ENCODE results near the gene OMG. TPM values are rescaled to one million over a fixed set of nuclear protein-coding genes. Genes with fewer than 3 reads are reported as not detected.

The OMG gene
- total RNA-seq, 1 experiment from 2014 or later = 0.16 TPM

- no peaks in the 10 kb centered on the region for H3K9me3 Mint-ChIP-seq (ENCODE audit: unreplicated experiment)
- POLR2A ChIA-PET = interaction anchor here (1.2 to 1.5 kb wide), 2 partner anchors 45 to 67 kb away, joined by 3 to 6 read pairs; no protein-coding TSS in a partner anchor
- DNase-seq (ENCODE audit: unreplicated experiment) = no peak
- H3K4me3 Mint-ChIP-seq (ENCODE audit: unreplicated experiment) = no peak overlapping the region
- H3K4me1 Mint-ChIP-seq (ENCODE audit: insufficient read depth, unreplicated experiment) = peaks cover 37% of the 10 kb centered on the region
- BruUV-seq (replicated peaks) = no TSS peak
- intact Hi-C loops (cut with micrococcal nuclease) = no loop called here
- no peak for TF ChIP-seq CTCF (IDR thresholded peaks at IDR 0.05; ENCODE audit: unreplicated experiment)
- peak overlapping the region; percentile 92 for H3K27ac Mint-ChIP-seq (ENCODE audit: low read depth, unreplicated experiment)
- H3K27me3 Mint-ChIP-seq (ENCODE audit: insufficient read depth, unreplicated experiment) = no peaks in the 10 kb centered on the region
- CTCF ChIA-PET = interaction anchor here (0.5 kb wide), 1 partner anchor 853 kb away, joined by 3 read pairs; no protein-coding TSS in a partner anchor
- H3K36me3 Mint-ChIP-seq (ENCODE audit: insufficient read depth, unreplicated experiment) = peaks cover 34% of the 10 kb centered on the region
These were observed 23.5 kb downstream of the OMG start for GRCh38 chr17:31273516-31273915.

- H3K27me3 Mint-ChIP-seq (ENCODE audit: insufficient read depth, unreplicated experiment) = no peaks in the 10 kb centered on the region
- H3K9me3 Mint-ChIP-seq (ENCODE audit: unreplicated experiment) = no peaks in the 10 kb centered on the region
- peak overlapping the region; percentile 27 for H3K27ac Mint-ChIP-seq (ENCODE audit: low read depth, unreplicated experiment)
- CTCF ChIA-PET = no interaction called here
- no peak for DNase-seq (ENCODE audit: unreplicated experiment)
- H3K4me1 Mint-ChIP-seq (ENCODE audit: insufficient read depth, unreplicated experiment) = peaks cover 42% of the 10 kb centered on the region
- no peak for TF ChIP-seq CTCF (IDR thresholded peaks at IDR 0.05; ENCODE audit: unreplicated experiment)
- intact Hi-C loops (cut with micrococcal nuclease) = no loop called here
- no TSS peak for BruUV-seq (replicated peaks)
- POLR2A ChIA-PET = interaction anchor here (0.8 to 1.5 kb wide), 3 partner anchors 46 to 264 kb away, joined by 3 to 6 read pairs (median 3); no protein-coding TSS in a partner anchor
- H3K4me3 Mint-ChIP-seq (ENCODE audit: unreplicated experiment) = no peak overlapping the region
- peaks cover 34% of the 10 kb centered on the region for H3K36me3 Mint-ChIP-seq (ENCODE audit: insufficient read depth, unreplicated experiment)
These were observed 24.2 kb downstream of the OMG start for GRCh38 chr17:31272803-31273202.

GRCh38 chr17:31272236-31272635, 24.8 kb downstream of the OMG start:
- no TSS peak for BruUV-seq (replicated peaks)
- H3K27ac Mint-ChIP-seq (ENCODE audit: low read depth, unreplicated experiment) = peak overlapping the region; percentile 79
- no peak overlapping the region for H3K4me3 Mint-ChIP-seq (ENCODE audit: unreplicated experiment)
- no peaks in the 10 kb centered on the region for H3K9me3 Mint-ChIP-seq (ENCODE audit: unreplicated experiment)
- DNase-seq (ENCODE audit: unreplicated experiment) = no peak
- H3K4me1 Mint-ChIP-seq (ENCODE audit: insufficient read depth, unreplicated experiment) = peaks cover 47% of the 10 kb centered on the region
- no peak for TF ChIP-seq CTCF (IDR thresholded peaks at IDR 0.05; ENCODE audit: unreplicated experiment)
- peaks cover 31% of the 10 kb centered on the region for H3K36me3 Mint-ChIP-seq (ENCODE audit: insufficient read depth, unreplicated experiment)
- ChIA-PET CTCF (no interaction called here), POLR2A (interaction anchor here (0.8 to 1.5 kb wide), 3 partner anchors 46 to 264 kb away, joined by 3 to 6 read pairs (median 3); no protein-coding TSS in a partner anchor)
- H3K27me3 Mint-ChIP-seq (ENCODE audit: insufficient read depth, unreplicated experiment) = no peaks in the 10 kb centered on the region
- intact Hi-C loops (cut with micrococcal nuclease) = no loop called here

GRCh38 chr17:31269578-31269983, 27.5 kb downstream of the OMG start:
- peak; percentile 89 for DNase-seq (ENCODE audit: unreplicated experiment)
- Mint-ChIP-seq H3K4me1 (ENCODE audit: insufficient read depth, unreplicated experiment) (peaks cover 39% of the 10 kb centered on the region), H3K27ac (ENCODE audit: low read depth, unreplicated experiment) (peak overlapping the region; percentile 52), H3K4me3 (ENCODE audit: unreplicated experiment) (peak overlapping the region; percentile 38), H3K36me3 (ENCODE audit: insufficient read depth, unreplicated experiment) (peaks cover 37% of the 10 kb centered on the region), H3K27me3 (ENCODE audit: insufficient read depth, unreplicated experiment) (no peaks in the 10 kb centered on the region), H3K9me3 (ENCODE audit: unreplicated experiment) (no peaks in the 10 kb centered on the region)
- intact Hi-C loops (cut with micrococcal nuclease) = loop anchor here (2.0 to 5.0 kb wide), 2 partner anchors 49 to 103 kb away; no protein-coding TSS in a partner anchor
- BruUV-seq (replicated peaks) = no TSS peak
- ChIA-PET POLR2A (interaction anchor here (0.6 to 3.2 kb wide), 16 partner anchors 8 to 107 kb away, joined by 3 to 27 read pairs (median 4); partner anchors contain the start of genes EVI2A and EVI2B), CTCF (interaction anchor here (0.7 to 1.8 kb wide), 2 partner anchors 17 to 103 kb away, joined by 4 to 8 read pairs; no protein-coding TSS in a partner anchor)
- TF ChIP-seq CTCF (IDR thresholded peaks at IDR 0.05; ENCODE audit: unreplicated experiment) = no peak
